HG02623 (cell line): ENCODE results near the gene ATP5F1D.
"Not testable (repeated sequence)": the region's sequence is repeated elsewhere in the genome, so short reads cannot be mapped to it uniquely, and the experiment has no call there.

Source experiments
- ATAC-seq: cut with Tn5 transposase; IDR thresholded peaks from one replicate; pipeline ENCODE4 v1.9.1; 2021; ENCODE audit warnings: moderate library complexity; ENCODE audit not compliant: unreplicated experiment

ATP5F1D gene

GRCh38 chr19:1241417-1242095 lies at the start of gene ATP5F1D:
Gene ATP5F1D (plus strand): TSS chr19:1241751. CDS start chr19:1241851, 100 bp downstream.
- peak; percentile 42 for ATAC-seq

GRCh38 chr19:1199531-1199930 lies 42.0 kb upstream of the ATP5F1D start:
- ATAC-seq = no peak

GRCh38 chr19:1200614-1201013 lies 40.9 kb upstream of the ATP5F1D start:
- ATAC-seq = not testable (repeated sequence)

GRCh38 chr19:1205114-1206099 lies 36.1 kb upstream of the ATP5F1D start, which contains the start of gene STK11:
Gene STK11 (plus strand): TSS chr19:1205778. CDS start chr19:1206914, 1,136 bp downstream.
- ATAC-seq = peak; percentile 82

GRCh38 chr19:1206150-1206863 lies 35.2 kb upstream of the ATP5F1D start:
- no peak for ATAC-seq

GRCh38 chr19:1206864-1207450 lies 34.6 kb upstream of the ATP5F1D start:
- ATAC-seq = no peak

GRCh38 chr19:1208830-1209229 lies 32.7 kb upstream of the ATP5F1D start:
- ATAC-seq = not testable (repeated sequence)

- ATAC-seq = no peak
Measured at GRCh38 chr19:1210227-1210538, 31.4 kb upstream of the ATP5F1D start.

- ATAC-seq = no peak
Measured at GRCh38 chr19:1211494-1212234, 29.9 kb upstream of the ATP5F1D start.

- no peak for ATAC-seq
Measured at GRCh38 chr19:1213391-1214286, 27.9 kb upstream of the ATP5F1D start.

GRCh38 chr19:1214299-1214861 lies 27.2 kb upstream of the ATP5F1D start:
- ATAC-seq = no peak

GRCh38 chr19:1214862-1215731 lies 26.5 kb upstream of the ATP5F1D start:
- ATAC-seq = no peak

GRCh38 chr19:1216756-1217155 lies 24.8 kb upstream of the ATP5F1D start:
- ATAC-seq = no peak

GRCh38 chr19:1217366-1217765 lies 24.2 kb upstream of the ATP5F1D start:
- ATAC-seq = no peak

GRCh38 chr19:1218751-1219567 lies 22.6 kb upstream of the ATP5F1D start:
- no peak for ATAC-seq

- ATAC-seq = no peak
Measured at GRCh38 chr19:1219786-1220476, 21.6 kb upstream of the ATP5F1D start.
